Activated CD4-positive, alpha-beta T cell treated with anti-CD3 and anti-CD28 coated beads, Interleukin-2, amount 50 U/mL, for 24 hours (primary cell): Measurements from ENCODE around the gene LMX1B.
"Not testable (repeated sequence)": the region's sequence is repeated elsewhere in the genome, so short reads cannot be mapped to it uniquely, and the experiment has no call there.

ENCODE experiments used
- DNase-seq, 2 donors: peaks; one replicate each; pipeline ENCODE4 v3.0.0-alpha.2; 2020; ENCODE audit warnings: low read depth in 1 of 2, low spot score in 1 of 2

Gene LMX1B

GRCh38 chr9:126633881-126634558 is 20.3 kb downstream of the LMX1B start:
- DNase-seq = no peak

GRCh38 chr9:126635061-126635460 is 21.3 kb downstream of the LMX1B start:
- no peak for DNase-seq

- DNase-seq = no peak
These were observed 22.1 kb downstream of the LMX1B start for GRCh38 chr9:126635661-126636439.

GRCh38 chr9:126636983-126637798 is 23.5 kb downstream of the LMX1B start:
- DNase-seq = no peak

GRCh38 chr9:126638571-126639132 is 24.9 kb downstream of the LMX1B start:
- no peak for DNase-seq

GRCh38 chr9:126639318-126640000 is 25.7 kb downstream of the LMX1B start:
- DNase-seq = no peak

- no peak for DNase-seq
These were observed 27.6 kb downstream of the LMX1B start for GRCh38 chr9:126641118-126641851.

GRCh38 chr9:126642010-126642744 is 28.4 kb downstream of the LMX1B start:
- no peak for DNase-seq

GRCh38 chr9:126642839-126643238 is 29.1 kb downstream of the LMX1B start:
- DNase-seq = no peak

- DNase-seq = no peak
These were observed 30.3 kb downstream of the LMX1B start for GRCh38 chr9:126643945-126644527.

- no peak for DNase-seq
These were observed 32.4 kb downstream of the LMX1B start for GRCh38 chr9:126646162-126646561.

- DNase-seq = no peak
These were observed 34.1 kb downstream of the LMX1B start for GRCh38 chr9:126647585-126648411.

- no peak for DNase-seq
These were observed 35.7 kb downstream of the LMX1B start for GRCh38 chr9:126649477-126649876.

GRCh38 chr9:126650404-126651341 is 36.9 kb downstream of the LMX1B start:
- no peak for DNase-seq

- DNase-seq = no peak
These were observed 38.4 kb downstream of the LMX1B start for GRCh38 chr9:126652140-126652582.

GRCh38 chr9:126654124-126654523 is 40.4 kb downstream of the LMX1B start:
- no peak for DNase-seq

GRCh38 chr9:126656214-126656613 is 42.5 kb downstream of the LMX1B start:
- not testable (repeated sequence) for DNase-seq
